IPS-20b (cell line): ENCODE results near the gene ZNF337.

Experiments
- H3K27ac ChIP-seq: one replicate; pipeline ENCODE4 v1.5.1; 2013; ENCODE audit warnings: low read length
- H3K27me3 ChIP-seq: 2 replicates; pipeline ENCODE4 v1.6.1; 2013; ENCODE audit warnings: mild to moderate bottlenecking, low read length, inconsistent platforms; ENCODE audit not compliant: insufficient read depth
- H3K36me3 ChIP-seq: 2 replicates; pipeline ENCODE4 v1.6.1; 2013; ENCODE audit warnings: low read depth, mild to moderate bottlenecking, inconsistent platforms, low read length, moderate library complexity; ENCODE audit not compliant: insufficient read depth
- H3K4me1 ChIP-seq: 2 replicates; pipeline ENCODE4 v1.6.1; 2013; ENCODE audit warnings: mild to moderate bottlenecking, control low read depth, inconsistent platforms, low read length, moderate library complexity; ENCODE audit not compliant: insufficient read depth
- H3K4me3 ChIP-seq: 2 replicates; pipeline ENCODE4 v1.5.1; 2013; ENCODE audit warnings: mild to moderate bottlenecking, low read length, inconsistent platforms
- H3K9ac ChIP-seq: 2 replicates; pipeline ENCODE4 v1.6.1; 2013; ENCODE audit warnings: low read depth, mild to moderate bottlenecking, inconsistent platforms, low read length, moderate library complexity
- H3K9me3 ChIP-seq: 2 replicates; pipeline ENCODE4 v1.6.1; 2013; ENCODE audit warnings: mild to moderate bottlenecking, low read depth, low read length, inconsistent platforms; ENCODE audit not compliant: insufficient read depth

The ZNF337 gene

GRCh38 chr20:25696371-25697131, at the start of gene ZNF337:
TSS of gene ZNF337 (minus strand) at chr20:25696853. CDS start at chr20:25686417, 10,436 bp downstream.
- H3K36me3 ChIP-seq, result peaks cover 3% of the 10 kb centered on the region
- H3K4me1 ChIP-seq, result no peaks in the 10 kb centered on the region
- peaks cover 9% of the 10 kb centered on the region for H3K9me3 ChIP-seq
- no peaks in the 10 kb centered on the region for H3K27me3 ChIP-seq
- H3K27ac ChIP-seq, result peak within 1 kb of the TSS; percentile 55
- peak within 1 kb of the TSS; percentile 87 for H3K9ac ChIP-seq
- H3K4me3 ChIP-seq, result peak within 1 kb of the TSS; percentile 92

- Histone ChIP-seq H3K27ac (no peak overlapping the region), H3K27me3 (no peaks in the 10 kb centered on the region), H3K9me3 (no peaks in the 10 kb centered on the region), H3K36me3 (no peaks in the 10 kb centered on the region), H3K4me1 (no peaks in the 10 kb centered on the region), H3K4me3 (no peak overlapping the region), H3K9ac (no peak overlapping the region)
Observed at GRCh38 chr20:25745738-25746137, 49.1 kb upstream of the ZNF337 start.

- H3K27me3 ChIP-seq, result no peaks in the 10 kb centered on the region
- H3K4me1 ChIP-seq, result no peaks in the 10 kb centered on the region
- H3K36me3 ChIP-seq, result no peaks in the 10 kb centered on the region
- no peaks in the 10 kb centered on the region for H3K9me3 ChIP-seq
- H3K9ac ChIP-seq, result no peak overlapping the region
- H3K27ac ChIP-seq, result no peak overlapping the region
- H3K4me3 ChIP-seq, result no peak overlapping the region
Observed at GRCh38 chr20:25745100-25745499, 48.4 kb upstream of the ZNF337 start.

GRCh38 chr20:25744261-25744660, 47.6 kb upstream of the ZNF337 start:
- Histone ChIP-seq H3K36me3 (no peaks in the 10 kb centered on the region), H3K9ac (no peak overlapping the region), H3K4me1 (no peaks in the 10 kb centered on the region), H3K4me3 (no peak overlapping the region), H3K27ac (no peak overlapping the region), H3K27me3 (no peaks in the 10 kb centered on the region), H3K9me3 (no peaks in the 10 kb centered on the region)

- no peaks in the 10 kb centered on the region for H3K9me3 ChIP-seq
- H3K9ac ChIP-seq, result no peak overlapping the region
- H3K27me3 ChIP-seq, result no peaks in the 10 kb centered on the region
- no peak overlapping the region for H3K4me3 ChIP-seq
- no peaks in the 10 kb centered on the region for H3K36me3 ChIP-seq
- no peak overlapping the region for H3K27ac ChIP-seq
- no peaks in the 10 kb centered on the region for H3K4me1 ChIP-seq
Observed at GRCh38 chr20:25741088-25741487, 44.4 kb upstream of the ZNF337 start.

GRCh38 chr20:25739615-25740320, 43.1 kb upstream of the ZNF337 start:
- no peak overlapping the region for H3K27ac ChIP-seq
- H3K36me3 ChIP-seq, result no peaks in the 10 kb centered on the region
- no peak overlapping the region for H3K9ac ChIP-seq
- no peaks in the 10 kb centered on the region for H3K27me3 ChIP-seq
- no peaks in the 10 kb centered on the region for H3K4me1 ChIP-seq
- H3K9me3 ChIP-seq, result no peaks in the 10 kb centered on the region
- H3K4me3 ChIP-seq, result no peak overlapping the region

GRCh38 chr20:25738198-25738597, 41.5 kb upstream of the ZNF337 start:
- no peak overlapping the region for H3K9ac ChIP-seq
- H3K27me3 ChIP-seq, result no peaks in the 10 kb centered on the region
- H3K36me3 ChIP-seq, result no peaks in the 10 kb centered on the region
- no peaks in the 10 kb centered on the region for H3K4me1 ChIP-seq
- H3K4me3 ChIP-seq, result no peak overlapping the region
- H3K9me3 ChIP-seq, result no peaks in the 10 kb centered on the region
- H3K27ac ChIP-seq, result no peak overlapping the region

- no peaks in the 10 kb centered on the region for H3K9me3 ChIP-seq
- H3K36me3 ChIP-seq, result no peaks in the 10 kb centered on the region
- no peaks in the 10 kb centered on the region for H3K27me3 ChIP-seq
- no peaks in the 10 kb centered on the region for H3K4me1 ChIP-seq
- no peak overlapping the region for H3K4me3 ChIP-seq
- no peak overlapping the region for H3K27ac ChIP-seq
- no peak overlapping the region for H3K9ac ChIP-seq
Observed at GRCh38 chr20:25733903-25734302, 37.2 kb upstream of the ZNF337 start.

GRCh38 chr20:25730862-25731261, 34.2 kb upstream of the ZNF337 start:
- no peaks in the 10 kb centered on the region for H3K36me3 ChIP-seq
- 0 out of 2 replicates have a peak, but pooled peaks cover 3% of the 10 kb centered on the region for H3K9me3 ChIP-seq
- H3K27me3 ChIP-seq, result no peaks in the 10 kb centered on the region
- H3K4me3 ChIP-seq, result no peak overlapping the region
- H3K4me1 ChIP-seq, result no peaks in the 10 kb centered on the region
- H3K27ac ChIP-seq, result no peak overlapping the region
- no peak overlapping the region for H3K9ac ChIP-seq

- Histone ChIP-seq H3K4me3 (no peak overlapping the region), H3K4me1 (no peaks in the 10 kb centered on the region), H3K9ac (no peak overlapping the region), H3K9me3 (0 out of 2 replicates have a peak, but pooled peaks cover 3% of the 10 kb centered on the region), H3K36me3 (no peaks in the 10 kb centered on the region), H3K27me3 (no peaks in the 10 kb centered on the region), H3K27ac (no peak overlapping the region)
Observed at GRCh38 chr20:25726357-25726756, 29.7 kb upstream of the ZNF337 start.

GRCh38 chr20:25725639-25726038, 29.0 kb upstream of the ZNF337 start:
- Histone ChIP-seq H3K36me3 (no peaks in the 10 kb centered on the region), H3K27me3 (no peaks in the 10 kb centered on the region), H3K4me3 (no peak overlapping the region), H3K4me1 (no peaks in the 10 kb centered on the region), H3K9me3 (0 out of 2 replicates have a peak, but pooled peaks cover 3% of the 10 kb centered on the region), H3K27ac (no peak overlapping the region), H3K9ac (no peak overlapping the region)

- Histone ChIP-seq H3K4me1 (no peaks in the 10 kb centered on the region), H3K4me3 (no peak overlapping the region), H3K27me3 (no peaks in the 10 kb centered on the region), H3K9ac (no peak overlapping the region), H3K27ac (no peak overlapping the region), H3K36me3 (no peaks in the 10 kb centered on the region), H3K9me3 (0 out of 2 replicates have a peak, but pooled peaks cover 3% of the 10 kb centered on the region)
Observed at GRCh38 chr20:25723975-25724374, 27.3 kb upstream of the ZNF337 start.
